Right atrium auricular region (tissue), 2 donors: ENCODE results near the gene NECAB3. TPM values are rescaled to one million over a fixed set of nuclear protein-coding genes. Genes with fewer than 3 reads are reported as not detected.

ENCODE experiments used
- DNase-seq: peaks from one replicate; pipeline ENCODE4 v3.0.0-alpha.2; 2019; ENCODE audit warnings: low spot score
- H3K27ac ChIP-seq, 2 donors: fragments of 200-600 bp; sonication (generic); 1 replicate in 1 of 2; 2 replicates in 1 of 2; pipeline ENCODE4 v1.5.1; 2016 to 2019
- H3K27me3 ChIP-seq, 2 donors: fragments of 200-600 bp; sonication (generic); one replicate each; pipeline versions ENCODE4 v1.5.1 to v1.6.0; 2017 to 2019
- H3K36me3 ChIP-seq: fragments of 200-600 bp; sonication (generic); one replicate; pipeline ENCODE4 v1.5.1; 2016
- H3K4me1 ChIP-seq, 2 donors: fragments of 200-600 bp; sonication (generic); one replicate each; pipeline versions ENCODE4 v1.5.1 to v1.6.0; 2017 to 2019
- H3K4me3 ChIP-seq, 2 donors: fragments of 200-600 bp; sonication (generic); 1 replicate in 1 of 2; 2 replicates in 1 of 2; pipeline ENCODE4 v1.5.1; 2017 to 2019; ENCODE audit warnings: mild to moderate bottlenecking in 1 of 2, moderate library complexity in 1 of 2
- H3K9me3 ChIP-seq, 2 donors: fragments of 200-600 bp; sonication (generic); one replicate each; pipeline ENCODE4 v1.5.1; 2019
- CTCF ChIP-seq, 2 donors: fragments of 200-600 bp; sonication (generic); IDR thresholded peaks; one replicate each; pipeline ENCODE4 v1.5.1; 2019; ENCODE audit warnings: antibody characterized with exemption in 2 of 2
- total RNA-seq, 2 donors: library from RNA; depleted of rRNA; stranded (reverse); fragments of >200 nt; gene quantifications; one replicate each; pipeline ENCODE4 v1.1.0, GENCODE V29; 2016

The NECAB3 gene
- total RNA-seq, 2 donors from 2014 or later = 81.7 to 88.4 TPM

- H3K27ac ChIP-seq = no peak overlapping the region
- H3K36me3 ChIP-seq = peaks cover 14% of the 10 kb centered on the region
- no peaks in the 10 kb centered on the region for H3K27me3 ChIP-seq
- DNase-seq = no peak
- no peaks in the 10 kb centered on the region for H3K9me3 ChIP-seq
- no peak overlapping the region for H3K4me3 ChIP-seq
- TF ChIP-seq CTCF (IDR thresholded peaks at IDR 0.05) = no peak
- H3K4me1 ChIP-seq = peaks cover 0 to 19% of the 10 kb centered on the region in 2 donors
Measured at GRCh38 chr20:33660685-33661058, 13.6 kb downstream of the NECAB3 start.

GRCh38 chr20:33660035-33660684 is 14.1 kb downstream of the NECAB3 start:
- peaks cover 0 to 18% of the 10 kb centered on the region in 2 donors for H3K4me1 ChIP-seq
- DNase-seq = no peak
- H3K9me3 ChIP-seq = no peaks in the 10 kb centered on the region
- H3K4me3 ChIP-seq = no peak overlapping the region
- H3K27me3 ChIP-seq = no peaks in the 10 kb centered on the region
- H3K36me3 ChIP-seq = peaks cover 14% of the 10 kb centered on the region
- H3K27ac ChIP-seq = no peak overlapping the region
- no peak for TF ChIP-seq CTCF (IDR thresholded peaks at IDR 0.05)

- TF ChIP-seq CTCF (IDR thresholded peaks at IDR 0.05) = no peak
- H3K4me1 ChIP-seq = peaks cover 0 to 16% of the 10 kb centered on the region in 2 donors
- H3K36me3 ChIP-seq = peaks cover 14% of the 10 kb centered on the region
- no peaks in the 10 kb centered on the region for H3K27me3 ChIP-seq
- no peak overlapping the region for H3K27ac ChIP-seq
- H3K9me3 ChIP-seq = no peaks in the 10 kb centered on the region
- DNase-seq = no peak
- no peak overlapping the region for H3K4me3 ChIP-seq
Measured at GRCh38 chr20:33659341-33660034, 14.7 kb downstream of the NECAB3 start.

GRCh38 chr20:33658929-33659328 is 15.3 kb downstream of the NECAB3 start:
- H3K27me3 ChIP-seq = no peaks in the 10 kb centered on the region
- no peaks in the 10 kb centered on the region for H3K9me3 ChIP-seq
- no peak overlapping the region for H3K4me3 ChIP-seq
- H3K27ac ChIP-seq = no peak overlapping the region
- peaks cover 14% of the 10 kb centered on the region for H3K36me3 ChIP-seq
- TF ChIP-seq CTCF (IDR thresholded peaks at IDR 0.05) = no peak
- peaks cover 0 to 11% of the 10 kb centered on the region in 2 donors for H3K4me1 ChIP-seq
- no peak for DNase-seq

- H3K36me3 ChIP-seq = peaks cover 14% of the 10 kb centered on the region
- H3K27me3 ChIP-seq = no peaks in the 10 kb centered on the region
- no peak for TF ChIP-seq CTCF (IDR thresholded peaks at IDR 0.05)
- H3K27ac ChIP-seq = no peak overlapping the region
- no peaks in the 10 kb centered on the region for H3K9me3 ChIP-seq
- H3K4me1 ChIP-seq = peaks cover 0 to 11% of the 10 kb centered on the region in 2 donors
- no peak overlapping the region for H3K4me3 ChIP-seq
- DNase-seq = no peak
Measured at GRCh38 chr20:33658510-33658909, 15.7 kb downstream of the NECAB3 start.
